Neural cell (in vitro differentiated cells): ENCODE data around the gene FGGY.

Source experiments
- EP300 ChIP-seq: fragments of 450-650 bp; conservative IDR thresholded peaks from 2 replicates; pipeline ENCODE4 v1.6.1; 2014; ENCODE audit warnings: antibody characterized with exemption, mild to moderate bottlenecking, moderate library complexity; ENCODE audit not compliant: poor library complexity, severe bottlenecking
- EZH2 ChIP-seq: fragments of 200-600, 300-800 bp; shearing (Covaris generic), sonication (generic); IDR thresholded peaks from 2 replicates; pipeline ENCODE4 v1.6.1; 2014; ENCODE audit warnings: antibody characterized with exemption, low read length, borderline replicate concordance, mild to moderate bottlenecking; ENCODE audit not compliant: insufficient read depth, poor library complexity, severe bottlenecking
- MXI1 ChIP-seq: fragments of 450-650 bp; conservative IDR thresholded peaks from 2 replicates; pipeline ENCODE4 v1.6.1; 2014; ENCODE audit warnings: antibody characterized with exemption, mild to moderate bottlenecking; ENCODE audit not compliant: poor library complexity, severe bottlenecking
- POLR2AphosphoS5 ChIP-seq: IDR thresholded peaks from 2 replicates; pipeline ENCODE4 v1.6.1; 2012
- TAF1 ChIP-seq: IDR thresholded peaks from 2 replicates; pipeline ENCODE4 v1.6.1; 2012; ENCODE audit warnings: low read depth
- TF ChIP-seq, protein P1 (sequence below): fragments of 450-650 bp; IDR thresholded peaks from 2 replicates; pipeline ENCODE4 v1.5.1; 2014; ENCODE audit warnings: antibody characterized with exemption, mild to moderate bottlenecking, moderate library complexity; ENCODE audit not compliant: poor library complexity, severe bottlenecking

DNA sequence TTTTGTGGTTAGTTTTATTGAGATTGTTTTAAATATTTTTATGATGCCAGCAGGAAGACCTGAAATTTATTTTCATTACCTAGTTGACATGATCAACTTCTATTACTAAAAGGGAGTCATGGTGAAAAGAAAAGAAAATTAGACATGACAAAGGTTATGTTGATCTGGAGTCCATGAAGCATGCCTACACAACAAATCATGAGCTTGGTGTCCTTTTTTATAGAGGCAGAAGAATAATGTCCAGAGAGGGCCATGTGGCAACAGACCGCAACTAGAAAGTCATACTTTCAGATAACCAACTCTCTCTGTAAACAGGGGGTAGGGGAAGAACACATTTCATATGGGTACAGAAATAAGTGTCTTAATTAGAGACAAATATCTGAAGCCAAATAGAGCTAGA is 342.4 kb downstream of the FGGY start:
- TF ChIP-seq, protein P1, sequence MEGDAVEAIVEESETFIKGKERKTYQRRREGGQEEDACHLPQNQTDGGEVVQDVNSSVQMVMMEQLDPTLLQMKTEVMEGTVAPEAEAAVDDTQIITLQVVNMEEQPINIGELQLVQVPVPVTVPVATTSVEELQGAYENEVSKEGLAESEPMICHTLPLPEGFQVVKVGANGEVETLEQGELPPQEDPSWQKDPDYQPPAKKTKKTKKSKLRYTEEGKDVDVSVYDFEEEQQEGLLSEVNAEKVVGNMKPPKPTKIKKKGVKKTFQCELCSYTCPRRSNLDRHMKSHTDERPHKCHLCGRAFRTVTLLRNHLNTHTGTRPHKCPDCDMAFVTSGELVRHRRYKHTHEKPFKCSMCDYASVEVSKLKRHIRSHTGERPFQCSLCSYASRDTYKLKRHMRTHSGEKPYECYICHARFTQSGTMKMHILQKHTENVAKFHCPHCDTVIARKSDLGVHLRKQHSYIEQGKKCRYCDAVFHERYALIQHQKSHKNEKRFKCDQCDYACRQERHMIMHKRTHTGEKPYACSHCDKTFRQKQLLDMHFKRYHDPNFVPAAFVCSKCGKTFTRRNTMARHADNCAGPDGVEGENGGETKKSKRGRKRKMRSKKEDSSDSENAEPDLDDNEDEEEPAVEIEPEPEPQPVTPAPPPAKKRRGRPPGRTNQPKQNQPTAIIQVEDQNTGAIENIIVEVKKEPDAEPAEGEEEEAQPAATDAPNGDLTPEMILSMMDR: no peak
- TF ChIP-seq MXI1: no peak
- TF ChIP-seq POLR2AphosphoS5: no peak
- no peak for TF ChIP-seq EP300
- TF ChIP-seq EZH2: no peak
- no peak for TF ChIP-seq TAF1
